H1 (cell line): Measurements from ENCODE around the gene PSTK. TPM values are rescaled to one million over a fixed set of nuclear protein-coding genes. Genes with fewer than 3 reads are reported as not detected.
A peak's percentile ranks its signal among the peaks of the same experiment; 100 is the strongest.

Experiments used
- CHD2 ChIP-seq: IDR thresholded peaks from 2 replicates; pipeline ENCODE4 v1.6.1; 2012; ENCODE audit warnings: low read length, improper control_type of control experiment
- CHD7 ChIP-seq: fragments of 300-600 bp; sonication (generic); IDR thresholded peaks from 2 replicates; pipeline ENCODE4 v1.7.1; 2012; ENCODE audit warnings: low read length, moderate library complexity, mild to moderate bottlenecking, inconsistent platforms; ENCODE audit not compliant: insufficient replicate concordance
- EZH2 ChIP-seq: fragments of 200-600 bp; sonication (generic); IDR thresholded peaks from 2 replicates; pipeline ENCODE4 v1.7.1; 2012; ENCODE audit warnings: low read depth, mild to moderate bottlenecking, moderate library complexity, low read length, inconsistent platforms; ENCODE audit not compliant: severe bottlenecking
- FOSL1 ChIP-seq: IDR thresholded peaks from 2 replicates; pipeline ENCODE4 v1.6.1; 2011; ENCODE audit warnings: mild to moderate bottlenecking, low read depth, low read length, moderate library complexity; ENCODE audit not compliant: insufficient read depth
- NANOG ChIP-seq: IDR thresholded peaks from 2 replicates; pipeline ENCODE4 v1.6.1; 2011; ENCODE audit warnings: low read length, low read depth, mild to moderate bottlenecking, inconsistent platforms; ENCODE audit not compliant: insufficient read depth, poor library complexity, severe bottlenecking
- RXRA ChIP-seq: IDR thresholded peaks from 2 replicates; pipeline ENCODE4 v1.6.1; 2011; ENCODE audit warnings: low read depth, mild to moderate bottlenecking, low read length, moderate library complexity; ENCODE audit not compliant: insufficient read depth
- TCF12 ChIP-seq: IDR thresholded peaks from 2 replicates; pipeline ENCODE4 v1.6.1; 2011; ENCODE audit warnings: low read depth, mild to moderate bottlenecking, low read length
- ZNF274 ChIP-seq: IDR thresholded peaks from 2 replicates; pipeline ENCODE4 v1.7.0; 2012; ENCODE audit warnings: low read length, borderline replicate concordance; ENCODE audit errors: extremely low read depth
- polyA plus RNA-seq, 7 experiments: library from polyadenylated mRNA; depleted of rRNA in 3 of 7; stranded (reverse) in 5 of 7; unstranded in 2 of 7; fragments of >200 nt in 5 of 7; fragments of 200-250 nt in 2 of 7; gene quantifications; 1 replicate in 5 of 7; 2 replicates in 1 of 7; 4 replicates in 1 of 7; pipeline versions ENCODE4 v1.2.1 to v1.2.3, GENCODE V29; 2011 to 2013; ENCODE audit warnings: missing spikeins in 2 of 7, mixed read lengths in 2 of 7
- total RNA-seq: library from RNA; stranded (reverse); fragmentation: NEBNext Ultra II Directional; extraction: Animal tissue kit (Norgen Biotek cat#: 25700); gene quantifications from 2 replicates; pipeline ENCODE4 v1.2.1, GENCODE V29; 2021

PSTK gene
- total and polyA plus RNA-seq, 2 of the 8 experiments (the other 6 are each of a cell fraction or from before 2014, with no cell fraction given) = 4.4 to 6.6 TPM

DNA sequence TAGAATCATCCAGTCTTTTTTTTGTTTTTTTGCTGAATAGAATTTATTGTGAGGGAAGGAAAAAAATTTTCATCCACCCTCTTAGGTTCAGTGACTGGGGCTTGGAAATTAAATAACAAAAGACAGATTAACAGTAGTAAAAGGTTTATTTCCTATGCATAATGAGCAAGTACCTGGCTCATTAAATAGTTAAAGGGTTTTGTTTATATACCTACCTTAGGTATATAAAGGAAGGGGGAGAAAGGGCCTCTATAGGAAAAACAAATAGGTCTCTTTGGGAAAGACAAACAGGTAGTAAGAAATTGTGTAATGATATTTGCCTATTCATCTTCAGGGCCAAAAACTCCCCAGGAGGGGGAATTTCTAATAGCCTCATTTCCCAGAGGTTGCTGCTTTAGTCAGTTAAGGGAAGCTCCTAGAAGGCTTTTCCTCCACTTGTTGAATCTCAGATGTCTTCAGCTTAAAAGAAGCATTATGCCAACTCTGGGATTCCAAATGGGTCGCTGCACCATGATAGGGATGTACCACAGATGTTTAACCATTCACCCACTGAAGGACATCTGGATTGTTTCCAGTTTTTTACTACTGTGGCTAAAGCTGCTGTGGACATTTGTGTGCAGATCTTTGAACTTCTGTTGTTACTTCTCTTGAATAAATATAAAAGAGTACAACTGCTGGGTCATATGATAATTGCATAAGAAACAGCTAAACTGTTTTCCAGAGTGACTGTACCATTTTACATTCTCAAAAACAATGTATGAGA is 39.9 kb downstream of the PSTK start (continued):
- TF ChIP-seq CHD7 (peak; percentile 71), RXRA (no peak), EZH2 (no peak), TCF12 (no peak), FOSL1 (no peak), CHD2 (no peak), ZNF274 (no peak), NANOG (peak; percentile 29)
